Left lung (tissue), 10 donors: Measurements from ENCODE around the gene DSCAM. TPM values are rescaled to one million over a fixed set of nuclear protein-coding genes. Genes with fewer than 3 reads are reported as not detected.
A peak's percentile ranks its signal among the peaks of the same experiment; 100 is the strongest.

Experiments used
- ATAC-seq: fragments of 200-7000 bp; cut with Tn5 transposase; one replicate; pipeline ENCODE4 v1.9.1; 2020; ENCODE audit warnings: moderate library complexity
- DNase-seq, 4 donors: peaks; one replicate each; pipeline ENCODE4 v3.0.0-alpha.2; 2013 to 2020
- H3K27ac ChIP-seq, 2 donors: fragments of 200-600 bp; sonication (generic) in 1 of 2; one replicate each; pipeline versions ENCODE4 v1.5.0 to v1.8.0; 2020 to 2021
- H3K27me3 ChIP-seq, 2 donors: fragments of 200-600 bp; sonication (generic) in 1 of 2; one replicate each; pipeline versions ENCODE4 v1.5.0 to v1.8.0; 2020 to 2021
- H3K36me3 ChIP-seq, 2 donors: fragments of 200-600 bp; sonication (generic) in 1 of 2; one replicate each; pipeline versions ENCODE4 v1.5.0 to v1.8.0; 2020 to 2021
- H3K4me1 ChIP-seq, 2 donors: fragments of 200-600 bp; one replicate each; pipeline ENCODE4 v1.8.0; 2021
- H3K4me3 ChIP-seq, 2 donors: fragments of 200-600 bp; sonication (generic) in 1 of 2; one replicate each; pipeline versions ENCODE4 v1.5.0 to v1.8.0; 2020 to 2021; ENCODE audit warnings: mild to moderate bottlenecking in 1 of 2
- H3K9me3 ChIP-seq, 2 donors: fragments of 200-600 bp; sonication (generic) in 1 of 2; one replicate each; pipeline versions ENCODE4 v1.5.0 to v1.8.0; 2020 to 2021
- intact Hi-C, 2 donors: fragments of 100-400 bp; cut with DNase I; formaldehyde crosslinking; loops; one replicate each; pipeline versions ENCODE4 v1.11.2 to v1.14.2; 2022
- polyA plus RNA-seq, 6 donors: library from polyadenylated mRNA; unstranded; fragments of 120-200 nt; gene quantifications; one replicate each; pipeline ENCODE4 v1.2.1, GENCODE V29; 2013; ENCODE audit not compliant: insufficient read length in 6 of 6
- total RNA-seq, 2 donors: library from RNA; stranded (reverse); fragmentation: NEBNext Ultra II Directional; extraction: Animal tissue kit (Norgen Biotek cat#: 25700); gene quantifications; one replicate each; pipeline ENCODE4 v1.2.1, GENCODE V29; 2021
- TF ChIP-seq, protein P1 (sequence below), 2 donors: fragments of 200-600 bp; sonication (generic) in 1 of 2; IDR thresholded peaks; one replicate each; pipeline versions ENCODE4 v1.5.0 to v1.8.0; 2021; ENCODE audit warnings: antibody characterized with exemption in 2 of 2
- donor health status: DM: no; HTN: yes; CAD: no.
- donor health status: DM: no; HTN: no; CAD: no.

Gene DSCAM
- total and polyA plus RNA-seq, 8 donors: 0.03 to 0.24 (median 0.07) TPM; not detected in 1

DNA sequence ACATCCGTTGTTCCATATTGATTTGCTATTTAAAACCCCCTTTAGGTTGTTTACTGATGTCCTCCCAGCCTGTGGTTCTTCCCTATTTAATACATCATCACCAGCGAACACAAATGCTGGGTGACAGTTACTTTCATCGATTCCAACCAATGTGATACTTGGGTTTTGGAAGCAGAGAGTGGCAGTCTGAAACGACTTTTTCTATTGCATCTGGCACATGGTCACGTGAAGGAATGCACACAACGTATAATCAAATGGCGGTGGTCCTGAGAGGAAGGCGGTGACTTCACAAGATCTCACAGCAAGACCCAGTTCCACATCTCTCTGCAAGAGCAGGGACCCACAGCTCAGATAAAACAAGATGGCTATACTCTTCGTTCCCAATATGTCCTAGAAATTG is 213.9 kb downstream of the DSCAM start:
- DNase-seq: no peak
- TF ChIP-seq, protein P1, sequence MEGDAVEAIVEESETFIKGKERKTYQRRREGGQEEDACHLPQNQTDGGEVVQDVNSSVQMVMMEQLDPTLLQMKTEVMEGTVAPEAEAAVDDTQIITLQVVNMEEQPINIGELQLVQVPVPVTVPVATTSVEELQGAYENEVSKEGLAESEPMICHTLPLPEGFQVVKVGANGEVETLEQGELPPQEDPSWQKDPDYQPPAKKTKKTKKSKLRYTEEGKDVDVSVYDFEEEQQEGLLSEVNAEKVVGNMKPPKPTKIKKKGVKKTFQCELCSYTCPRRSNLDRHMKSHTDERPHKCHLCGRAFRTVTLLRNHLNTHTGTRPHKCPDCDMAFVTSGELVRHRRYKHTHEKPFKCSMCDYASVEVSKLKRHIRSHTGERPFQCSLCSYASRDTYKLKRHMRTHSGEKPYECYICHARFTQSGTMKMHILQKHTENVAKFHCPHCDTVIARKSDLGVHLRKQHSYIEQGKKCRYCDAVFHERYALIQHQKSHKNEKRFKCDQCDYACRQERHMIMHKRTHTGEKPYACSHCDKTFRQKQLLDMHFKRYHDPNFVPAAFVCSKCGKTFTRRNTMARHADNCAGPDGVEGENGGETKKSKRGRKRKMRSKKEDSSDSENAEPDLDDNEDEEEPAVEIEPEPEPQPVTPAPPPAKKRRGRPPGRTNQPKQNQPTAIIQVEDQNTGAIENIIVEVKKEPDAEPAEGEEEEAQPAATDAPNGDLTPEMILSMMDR (IDR thresholded peaks at IDR 0.05): no peak
- Histone ChIP-seq H3K27ac (no peak overlapping the region), H3K36me3 (no peaks in the 10 kb centered on the region), H3K4me3 (no peak overlapping the region), H3K27me3 (no peaks in the 10 kb centered on the region), H3K4me1 (no peaks in the 10 kb centered on the region), H3K9me3 (no peaks in the 10 kb centered on the region)
- intact Hi-C loops: no loop called here
- no peak for ATAC-seq

DNA sequence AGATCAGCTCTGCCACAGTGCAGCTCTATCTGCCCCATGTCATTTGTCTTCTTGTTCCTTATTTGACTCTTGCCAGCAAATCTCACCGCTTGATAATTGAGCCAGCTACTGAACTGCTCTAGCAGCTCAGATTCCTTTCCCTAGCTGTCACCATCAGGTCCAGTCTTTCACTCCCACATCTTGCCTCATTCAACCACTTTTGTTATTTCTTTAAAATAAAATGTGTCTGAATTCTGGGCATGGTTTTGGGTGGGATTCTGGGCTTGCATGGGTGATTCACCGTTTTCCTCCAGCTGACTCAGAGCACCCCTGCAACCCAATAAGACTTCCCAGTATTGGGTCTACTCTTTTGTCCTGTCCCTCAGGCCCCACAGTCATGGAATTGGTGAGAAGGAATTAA is 215.7 kb downstream of the DSCAM start:
- Histone ChIP-seq H3K36me3 (no peaks in the 10 kb centered on the region), H3K4me3 (no peak overlapping the region), H3K27me3 (no peaks in the 10 kb centered on the region), H3K4me1 (no peaks in the 10 kb centered on the region), H3K27ac (no peak overlapping the region), H3K9me3 (no peaks in the 10 kb centered on the region)
- TF ChIP-seq, protein P1 (IDR thresholded peaks at IDR 0.05): no peak
- intact Hi-C loops: no loop called here
- ATAC-seq (no peak), DNase-seq (no peak)

DNA sequence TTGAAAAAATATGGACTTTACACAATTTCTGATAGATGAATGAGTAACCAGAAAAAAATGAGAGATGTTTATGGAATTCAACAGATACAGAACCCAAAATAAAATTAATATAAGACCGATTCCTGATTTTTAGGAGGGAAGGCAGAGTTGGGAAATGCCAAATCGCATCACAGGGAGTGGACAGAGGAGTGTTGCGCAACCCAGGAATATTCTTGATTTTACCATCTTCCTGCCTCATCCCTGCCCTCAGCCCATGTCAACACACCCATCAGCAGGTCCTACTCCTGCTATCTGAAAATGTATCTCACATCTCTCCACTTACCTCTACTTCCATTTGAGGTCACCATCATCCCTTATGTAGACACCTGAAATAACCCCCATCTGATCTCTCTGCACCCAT is 221.0 kb downstream of the DSCAM start:
- no peak for ATAC-seq
- no peak for DNase-seq
- Histone ChIP-seq H3K9me3 (no peaks in the 10 kb centered on the region), H3K36me3 (no peaks in the 10 kb centered on the region), H3K27ac (no peak overlapping the region), H3K4me1 (no peaks in the 10 kb centered on the region), H3K4me3 (no peak overlapping the region), H3K27me3 (no peaks in the 10 kb centered on the region)
- TF ChIP-seq, protein P1 (IDR thresholded peaks at IDR 0.05): no peak
- intact Hi-C loops: no loop called here

DNA sequence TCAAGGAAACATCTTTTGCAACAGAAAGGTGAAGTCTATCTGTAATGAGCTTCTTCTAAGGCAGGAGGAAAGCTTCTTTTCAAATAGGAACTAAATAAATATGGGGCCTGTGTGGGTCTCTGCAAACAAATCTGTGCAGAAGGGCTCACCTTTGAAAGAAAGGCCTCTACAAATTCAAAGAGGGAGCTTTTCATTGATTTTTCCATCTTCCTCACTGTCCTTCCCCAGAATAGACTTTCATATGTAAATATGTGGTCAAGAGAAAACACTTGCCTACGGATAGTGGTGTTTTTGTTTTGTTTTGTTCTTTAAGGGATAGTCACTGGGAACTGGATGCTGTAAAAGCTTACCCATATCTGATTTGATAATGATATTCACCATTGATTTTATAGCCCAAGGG is 223.4 kb downstream of the DSCAM start:
- Histone ChIP-seq H3K27me3 (no peaks in the 10 kb centered on the region), H3K4me1 (no peaks in the 10 kb centered on the region), H3K27ac (no peak overlapping the region), H3K4me3 (no peak overlapping the region), H3K36me3 (no peaks in the 10 kb centered on the region), H3K9me3 (no peaks in the 10 kb centered on the region)
- ATAC-seq (no peak), DNase-seq (no peak)
- TF ChIP-seq, protein P1 (IDR thresholded peaks at IDR 0.05): no peak
- intact Hi-C loops: no loop called here

DNA sequence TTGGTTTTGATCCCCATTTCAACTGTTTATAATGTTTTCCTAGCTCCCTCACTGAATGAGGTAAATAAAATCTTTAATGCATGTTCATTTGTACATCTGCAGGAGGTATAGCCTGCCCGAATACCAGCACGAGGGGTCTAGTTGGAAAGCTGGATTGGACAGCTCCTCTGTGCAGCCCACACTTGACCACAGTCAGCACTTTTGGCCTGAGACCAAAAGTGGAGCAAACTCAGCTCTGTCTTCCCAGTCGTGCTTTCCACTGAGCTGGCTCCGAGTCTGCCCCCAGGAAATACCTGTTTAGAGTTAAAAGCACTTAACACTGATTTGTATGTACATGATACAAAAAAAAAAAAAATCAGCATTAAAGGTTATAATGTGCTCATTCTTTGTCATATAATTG is 224.4 kb downstream of the DSCAM start:
- intact Hi-C loops: no loop called here
- Histone ChIP-seq H3K36me3 (no peaks in the 10 kb centered on the region), H3K4me1 (no peaks in the 10 kb centered on the region), H3K27me3 (no peaks in the 10 kb centered on the region), H3K9me3 (no peaks in the 10 kb centered on the region), H3K27ac (no peak overlapping the region), H3K4me3 (no peak overlapping the region)
- TF ChIP-seq, protein P1 (IDR thresholded peaks at IDR 0.05): no peak
- DNase-seq (peak in 1 of 4 donors; percentile 36), ATAC-seq (no peak)
